Sciatic nerve (tissue), 2 donors: ENCODE results near the gene ZMYND10. TPM values are rescaled to one million over a fixed set of nuclear protein-coding genes. Genes with fewer than 3 reads are reported as not detected.

Experiments used
- ATAC-seq: fragments of 200-7000 bp; cut with Tn5 transposase; one replicate; pipeline ENCODE4 v1.9.1; 2020; ENCODE audit warnings: mild to moderate bottlenecking, moderate library complexity
- DNase-seq: peaks from one replicate; pipeline ENCODE4 v3.0.0-alpha.2; 2020; ENCODE audit warnings: low spot score
- intact Hi-C: fragments of 100-400 bp; cut with DNase I; formaldehyde crosslinking; loops from one replicate; pipeline ENCODE4 v1.14.2; 2022
- total RNA-seq: library from RNA; stranded (reverse); fragmentation: NEBNext Ultra II Directional; extraction: Animal tissue kit (Norgen Biotek cat#: 25700); gene quantifications from one replicate; pipeline ENCODE4 v1.2.1, GENCODE V29; 2021
- donor health status: DM: no; HTN: no; CAD: no.
- donor health status: DM: no; HTN: no; CAD: no.

The ZMYND10 gene
- total RNA-seq, 1 donor from 2014 or later = 1.9 TPM

- no peak for ATAC-seq
- intact Hi-C loops = no loop called here
- DNase-seq = no peak
These were observed 7.9 kb upstream of the ZMYND10 start for GRCh38 chr3:50353245-50354004.

GRCh38 chr3:50352781-50353180 is 7.2 kb upstream of the ZMYND10 start:
- DNase-seq = no peak
- intact Hi-C loops = no loop called here
- no peak for ATAC-seq

GRCh38 chr3:50351323-50351697 is 5.8 kb upstream of the ZMYND10 start:
- ATAC-seq (no peak), DNase-seq (no peak)
- intact Hi-C loops = no loop called here

GRCh38 chr3:50350527-50351322 is 5.2 kb upstream of the ZMYND10 start, which contains the start of the genes CYB561D2 and NPRL2:
TSS of gene CYB561D2 (plus strand) at chr3:50350862. CDS start at chr3:50351434, 572 bp downstream.
TSS of gene NPRL2 (minus strand) at chr3:50350775. CDS start at chr3:50350652, 123 bp downstream.
- ATAC-seq (peak; percentile 96), DNase-seq (peak; percentile 98)
- intact Hi-C loops = no loop called here

GRCh38 chr3:50350213-50350526 is 4.6 kb upstream of the ZMYND10 start:
- no peak for DNase-seq
- intact Hi-C loops = no loop called here
- no peak for ATAC-seq

- DNase-seq (peak; percentile 86), ATAC-seq (no peak)
- intact Hi-C loops = loop anchor here (5.0 kb wide), 1 partner anchor 195 kb away; no protein-coding TSS in a partner anchor
These were observed 1.8 kb upstream of the ZMYND10 start for GRCh38 chr3:50347187-50347813.

GRCh38 chr3:50345008-50345407 is 524 bp downstream of the ZMYND10 start:
- ATAC-seq (no peak), DNase-seq (no peak)
- intact Hi-C loops = loop anchor here (5.0 kb wide), 1 partner anchor 197 kb away; no protein-coding TSS in a partner anchor

GRCh38 chr3:50342813-50343633 is 2.5 kb downstream of the ZMYND10 start:
- no peak for DNase-seq
- ATAC-seq = no peak
- intact Hi-C loops = no loop called here

GRCh38 chr3:50341996-50342650 is 3.4 kb downstream of the ZMYND10 start:
- DNase-seq (no peak), ATAC-seq (no peak)
- intact Hi-C loops = no loop called here

- ATAC-seq = no peak
- intact Hi-C loops = no loop called here
- no peak for DNase-seq
These were observed 4.0 kb downstream of the ZMYND10 start for GRCh38 chr3:50341537-50341936.

GRCh38 chr3:50340448-50341329 is 4.8 kb downstream of the ZMYND10 start, which contains the start of gene RASSF1:
TSS of gene RASSF1 (minus strand) at chr3:50340836. CDS start at chr3:50340805, 31 bp downstream.
- intact Hi-C loops = no loop called here
- DNase-seq (peak; percentile 90), ATAC-seq (peak; percentile 55)

- no peak for ATAC-seq
- no peak for DNase-seq
- intact Hi-C loops = no loop called here
These were observed 5.4 kb downstream of the ZMYND10 start for GRCh38 chr3:50340147-50340447.

- no peak for DNase-seq
- intact Hi-C loops = no loop called here
- ATAC-seq = no peak
These were observed 5.9 kb downstream of the ZMYND10 start for GRCh38 chr3:50339485-50340146.

GRCh38 chr3:50338965-50339364 is 6.6 kb downstream of the ZMYND10 start:
- DNase-seq = no peak
- no peak for ATAC-seq
- intact Hi-C loops = no loop called here

- DNase-seq (peak; percentile 100), ATAC-seq (peak; percentile 92)
- intact Hi-C loops = no loop called here
These were observed 8.2 kb downstream of the ZMYND10 start for GRCh38 chr3:50337175-50337861.

- intact Hi-C loops = no loop called here
- DNase-seq = no peak
- ATAC-seq = no peak
These were observed 8.9 kb downstream of the ZMYND10 start for GRCh38 chr3:50336452-50337174.
